Measurements from ENCODE around the gene ANKRD36.
"Not testable (repeated sequence)": the region's sequence is repeated elsewhere in the genome, so short reads cannot be mapped to it uniquely, and the experiment has no call there.

DNA sequence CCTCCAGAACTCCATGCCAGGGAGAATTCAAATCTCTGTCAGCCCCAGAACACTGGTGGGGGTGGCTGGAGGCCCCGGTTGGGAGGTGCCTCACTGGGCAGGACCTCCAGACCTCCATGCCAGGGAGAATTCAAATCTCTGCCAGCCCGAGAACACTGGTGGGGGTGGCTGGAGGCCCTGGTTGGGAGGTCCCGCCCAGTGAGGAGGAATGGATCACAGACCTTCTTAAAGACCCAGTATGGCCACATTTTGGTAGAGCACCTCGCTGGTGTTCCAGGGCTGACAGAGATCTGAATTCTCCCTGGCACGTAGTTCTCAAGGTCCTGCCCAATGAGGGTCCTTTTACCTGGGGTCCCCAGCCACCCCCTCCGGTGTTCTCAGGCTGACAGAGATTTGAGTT, 153.5 kb downstream of the ANKRD36 start:
- TF ChIP-seq, protein P1, sequence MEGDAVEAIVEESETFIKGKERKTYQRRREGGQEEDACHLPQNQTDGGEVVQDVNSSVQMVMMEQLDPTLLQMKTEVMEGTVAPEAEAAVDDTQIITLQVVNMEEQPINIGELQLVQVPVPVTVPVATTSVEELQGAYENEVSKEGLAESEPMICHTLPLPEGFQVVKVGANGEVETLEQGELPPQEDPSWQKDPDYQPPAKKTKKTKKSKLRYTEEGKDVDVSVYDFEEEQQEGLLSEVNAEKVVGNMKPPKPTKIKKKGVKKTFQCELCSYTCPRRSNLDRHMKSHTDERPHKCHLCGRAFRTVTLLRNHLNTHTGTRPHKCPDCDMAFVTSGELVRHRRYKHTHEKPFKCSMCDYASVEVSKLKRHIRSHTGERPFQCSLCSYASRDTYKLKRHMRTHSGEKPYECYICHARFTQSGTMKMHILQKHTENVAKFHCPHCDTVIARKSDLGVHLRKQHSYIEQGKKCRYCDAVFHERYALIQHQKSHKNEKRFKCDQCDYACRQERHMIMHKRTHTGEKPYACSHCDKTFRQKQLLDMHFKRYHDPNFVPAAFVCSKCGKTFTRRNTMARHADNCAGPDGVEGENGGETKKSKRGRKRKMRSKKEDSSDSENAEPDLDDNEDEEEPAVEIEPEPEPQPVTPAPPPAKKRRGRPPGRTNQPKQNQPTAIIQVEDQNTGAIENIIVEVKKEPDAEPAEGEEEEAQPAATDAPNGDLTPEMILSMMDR (IDR thresholded peaks at IDR 0.05; ENCODE audit: low read depth, low read length) = not testable (repeated sequence)
- TF ChIP-seq EZH2phosphoT487 (IDR thresholded peaks at IDR 0.05; ENCODE audit: low read depth) = not testable (repeated sequence)

All from OCI-LY3 (cell line).